IMR-90 (cell line): ENCODE measurements around the gene GBE1. TPM values are rescaled to one million over a fixed set of nuclear protein-coding genes. Genes with fewer than 3 reads are reported as not detected.

ENCODE experiments used
- ATAC-seq: fragments of 200-7000 bp; cut with Tn5 transposase; 2 replicates; pipeline ENCODE4 v1.9.1; 2020; ENCODE audit warnings: low read depth, mild to moderate bottlenecking, moderate library complexity
- BruUV-seq: library from RNA; stranded (reverse); fragments of 400-500 nt; replicated peaks from 2 replicates; lab custom pipeline; 2021; lab: Mats Ljungman, UMichigan
- CTCF ChIA-PET: fragments of 300-600 bp; formaldehyde crosslinking; extraction: SDS; loops from one replicate; lab custom pipeline; 2021; ENCODE audit warnings: antibody characterized with exemption; lab: Yijun Ruan, JAX
- POLR2A ChIA-PET: fragments of 300-600 bp; sonication (Branson Sonifier 250); formaldehyde crosslinking; loops from one replicate; lab custom pipeline; 2022; ENCODE audit warnings: antibody characterized with exemption; ENCODE audit not compliant: unreplicated experiment; lab: Charles Lee
- DNase-seq: peaks from one replicate; pipeline ENCODE4 v3.0.0; 2013
- H2AFZ ChIP-seq: replicated peaks from 2 replicates; pipeline ENCODE3; 2013; ENCODE audit warnings: low read length, mild to moderate bottlenecking; ENCODE audit not compliant: poor library complexity
- H2AK5ac ChIP-seq: 2 replicates; pipeline ENCODE4 v1.6.1; 2013; ENCODE audit warnings: low read depth, low read length, inconsistent platforms
- H2AK9ac ChIP-seq: replicated peaks from 2 replicates; pipeline ENCODE3; 2013; ENCODE audit warnings: mild to moderate bottlenecking, low read depth, low read length, moderate library complexity; ENCODE audit not compliant: poor library complexity
- H2BK120ac ChIP-seq: 2 replicates; pipeline ENCODE4 v1.6.1; 2013; ENCODE audit warnings: low read depth, low read length, inconsistent platforms
- H2BK15ac ChIP-seq: 3 replicates; pipeline ENCODE4 v1.6.1; 2013; ENCODE audit warnings: low read depth, low read length, inconsistent platforms
- H2BK20ac ChIP-seq: 2 replicates; pipeline ENCODE4 v1.6.1; 2013; ENCODE audit warnings: low read depth, mild to moderate bottlenecking, inconsistent platforms, low read length, moderate library complexity
- H2BK5ac ChIP-seq: 2 replicates; pipeline ENCODE4 v1.6.1; 2013; ENCODE audit warnings: mild to moderate bottlenecking, low read depth, low read length, inconsistent platforms; ENCODE audit not compliant: poor library complexity, severe bottlenecking
- H3K14ac ChIP-seq: replicated peaks from 2 replicates; pipeline ENCODE4 v1.6.1; 2013; ENCODE audit warnings: low read depth, low read length, inconsistent platforms
- H3K18ac ChIP-seq: 2 replicates; pipeline ENCODE4 v1.6.1; 2013; ENCODE audit warnings: low read depth, low read length, control low read depth
- H3K23ac ChIP-seq: 2 replicates; pipeline ENCODE4 v1.6.1; 2013; ENCODE audit warnings: low read depth, low read length, inconsistent platforms
- H3K27ac ChIP-seq: 2 replicates; pipeline ENCODE4 v1.5.1; 2013; ENCODE audit warnings: mild to moderate bottlenecking, control low read depth, low read length; ENCODE audit not compliant: insufficient read depth
- H3K27me3 ChIP-seq: 2 replicates; pipeline ENCODE4 v1.6.1; 2013; ENCODE audit warnings: low read length; ENCODE audit not compliant: control insufficient read depth, insufficient read depth
- H3K36me3 ChIP-seq: 2 replicates; pipeline ENCODE4 v1.6.1; 2013; ENCODE audit warnings: low read length, mixed read lengths; ENCODE audit not compliant: control insufficient read depth, insufficient read depth
- H3K4ac ChIP-seq: 2 replicates; pipeline ENCODE4 v1.6.1; 2013; ENCODE audit warnings: low read depth, low read length, inconsistent platforms
- H3K4me1 ChIP-seq: 2 replicates; pipeline ENCODE4 v1.6.1; 2013; ENCODE audit warnings: low read length, mixed read lengths; ENCODE audit not compliant: control insufficient read depth, insufficient read depth
- H3K4me2 ChIP-seq: 2 replicates; pipeline ENCODE4 v1.6.1; 2013; ENCODE audit warnings: low read depth, mild to moderate bottlenecking, control low read depth, low read length, moderate library complexity
- H3K4me3 ChIP-seq: 2 replicates; pipeline ENCODE4 v1.5.1; 2013; ENCODE audit warnings: low read depth, mild to moderate bottlenecking, control low read depth, low read length, moderate library complexity; ENCODE audit not compliant: insufficient read depth
- H3K56ac ChIP-seq: 2 replicates; pipeline ENCODE4 v1.6.1; 2013; ENCODE audit warnings: low read length, inconsistent platforms; ENCODE audit not compliant: insufficient read depth; ENCODE audit errors: extremely low read depth
- H3K79me1 ChIP-seq, 2 experiments: 2 replicates each; pipeline ENCODE4 v1.6.1; 2013; ENCODE audit warnings: low read length in 2 of 2, inconsistent platforms in 1 of 2, low read depth in 1 of 2
- H3K9ac ChIP-seq: 2 replicates; pipeline ENCODE4 v1.6.1; 2013; ENCODE audit warnings: low read depth, low read length, control low read depth
- H3K9me1 ChIP-seq: 2 replicates; pipeline ENCODE4 v1.6.1; 2013; ENCODE audit warnings: low read length, inconsistent platforms; ENCODE audit not compliant: insufficient read depth
- H3K9me3 ChIP-seq: 2 replicates; pipeline ENCODE4 v1.6.1; 2013; ENCODE audit warnings: low read length; ENCODE audit not compliant: control insufficient read depth, insufficient read depth
- H4K20me1 ChIP-seq: 2 replicates; pipeline ENCODE4 v1.6.1; 2013; ENCODE audit warnings: low read length, inconsistent platforms; ENCODE audit not compliant: insufficient read depth
- H4K5ac ChIP-seq: 2 replicates; pipeline ENCODE4 v1.6.1; 2013; ENCODE audit warnings: mild to moderate bottlenecking, low read depth, low read length, control low read depth
- H4K8ac ChIP-seq, 2 experiments: 2 replicates each; pipeline ENCODE4 v1.6.1; 2013; ENCODE audit warnings: low read depth in 2 of 2, low read length in 2 of 2, control low read depth in 1 of 2, inconsistent platforms in 1 of 2
- H4K91ac ChIP-seq: 2 replicates; pipeline ENCODE4 v1.6.1; 2013; ENCODE audit warnings: low read depth, low read length, inconsistent platforms; ENCODE audit not compliant: insufficient read depth
- POLR2A ChIP-seq: IDR thresholded peaks from 2 replicates; pipeline ENCODE4 v1.6.1; 2012; ENCODE audit warnings: mild to moderate bottlenecking, low read depth, low read length
- WGBS, 2 experiments: methylation state at CpG; one replicate each; pipeline versions ENCODE4 v1.1.5 to v1.1.7; 2013; ENCODE audit warnings: missing lambda C conversion rate in 2 of 2; ENCODE audit not compliant: insufficient read length in 1 of 2; ENCODE audit errors: extremely low coverage in 2 of 2; 5-methylcytosine and 5-hydroxymethylcytosine counted together
- dilution Hi-C: fragments of 300-500 bp; cut with HindIII; formaldehyde crosslinking; loops from one replicate; pipeline ENCODE4 v1.14.3; 2018; ENCODE audit warnings: low sequenced_read_pairs; ENCODE audit not compliant: unreplicated experiment
- in situ Hi-C: fragments of 300-500 bp; cut with MboI; formaldehyde crosslinking; loops from 3 replicates; pipeline ENCODE4 v1.14.3; 2019; ENCODE audit warnings: low sequenced_read_pairs, inconsistent platforms, mixed read lengths
- intact Hi-C: fragments of 100-400 bp; cut with micrococcal nuclease; formaldehyde crosslinking; loops from 2 replicates; pipeline ENCODE4 v1.10.0; 2022
- polyA plus RNA-seq, 3 experiments: library from polyadenylated mRNA; depleted of rRNA; stranded (reverse); fragments of >200 nt; gene quantifications; 2 replicates each; pipeline ENCODE4 v1.2.3, GENCODE V29; 2012; ENCODE audit warnings: low replicate concordance in 1 of 3
- total RNA-seq: library from RNA; depleted of rRNA; stranded (reverse); fragments of >200 nt; gene quantifications from 2 replicates; pipeline ENCODE4 v1.2.3, GENCODE V29; 2012

The GBE1 gene
- total and polyA plus RNA-seq, 2 of the 4 experiments (the other 2 are of a cell fraction) = 36.7 to 90.3 TPM

DNA sequence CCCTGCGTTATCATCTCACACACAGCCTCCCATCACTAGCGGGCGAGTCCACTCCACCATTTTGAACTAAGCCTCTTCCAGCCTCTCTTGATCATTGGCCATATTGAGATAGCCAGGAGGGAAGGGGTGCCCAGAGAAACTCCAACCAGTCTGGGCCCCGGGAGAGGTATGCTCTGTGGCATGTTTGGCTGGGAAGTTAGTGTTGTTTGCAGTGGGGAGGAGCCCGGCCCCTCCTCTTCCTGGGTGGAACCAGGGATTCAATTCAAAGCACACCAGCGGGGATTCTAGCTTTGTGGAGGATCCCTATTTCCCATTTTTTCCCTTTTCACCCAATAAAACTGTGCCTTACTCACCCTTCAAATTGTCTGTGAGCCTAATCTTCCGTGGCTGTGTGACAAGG, 71.8 kb downstream of the GBE1 start:
- Histone ChIP-seq H3K4me1 (peaks cover 2% of the 10 kb centered on the region), H4K8ac (no peak overlapping the region), H4K5ac (no peak overlapping the region), H2BK5ac (no peak overlapping the region), H3K14ac (no peak overlapping the region), H3K4me3 (no peak overlapping the region), H2AFZ (no peak overlapping the region), H3K79me1 (peaks cover 15 to 25% of the 10 kb centered on the region in 2 experiments), H3K9ac (no peak overlapping the region), H3K23ac (no peak overlapping the region), H3K9me1 (peaks cover 2% of the 10 kb centered on the region; the same call in 1 of the 2 replicates), H3K27ac (no peak overlapping the region), H3K27me3 (no peaks in the 10 kb centered on the region), H2BK20ac (no peak overlapping the region), H3K56ac (no peak overlapping the region), H3K9me3 (no peaks in the 10 kb centered on the region), H4K20me1 (no peaks in the 10 kb centered on the region), H3K4me2 (no peak overlapping the region), H2AK9ac (no peak overlapping the region), H2AK5ac (no peak overlapping the region), H3K4ac (no peak overlapping the region), H3K36me3 (no peaks in the 10 kb centered on the region), H2BK120ac (no peak overlapping the region), H4K91ac (no peak overlapping the region), H3K18ac (no peak overlapping the region), H2BK15ac (no peak overlapping the region)
- ATAC-seq (no peak), DNase-seq (no peak)
- no TSS peak for BruUV-seq
- intact Hi-C loops (no loop called here), in situ Hi-C loops (no loop called here), dilution Hi-C loops (no loop called here)
- no CpG with 5 or more reads among the region's 7 CpGs for WGBS, 2 experiments
- TF ChIP-seq POLR2A = no peak
- CTCF ChIA-PET = no interaction called here
- POLR2A ChIA-PET = no interaction called here
